T-helper 1 cell treated with Interleukin-12 subunit alpha and Interleukin-12 subunit beta and Interleukin-4 antibody, amounts not matched to agents 30 μg/mL and 1 μg/mL, for 36 hours (primary cell): ENCODE results near the gene CCSER1.
"Not testable (repeated sequence)": the region's sequence is repeated elsewhere in the genome, so short reads cannot be mapped to it uniquely, and the experiment has no call there.

Source experiments
- H3K27ac Mint-ChIP-seq: one replicate; pipeline ENCODE4 v1.8.0; 2021; ENCODE audit warnings: mild to moderate bottlenecking, mixed read lengths
- H3K27me3 Mint-ChIP-seq: one replicate; pipeline ENCODE4 v1.8.0; 2021; ENCODE audit warnings: low read depth, mixed read lengths
- H3K36me3 Mint-ChIP-seq: one replicate; pipeline ENCODE4 v1.8.0; 2021; ENCODE audit warnings: low read depth, mixed read lengths
- H3K4me1 Mint-ChIP-seq: one replicate; pipeline ENCODE4 v1.8.0; 2021; ENCODE audit warnings: low read depth, mixed read lengths
- H3K4me3 Mint-ChIP-seq: one replicate; pipeline ENCODE4 v1.8.0; 2021; ENCODE audit warnings: mild to moderate bottlenecking, moderate library complexity, mixed read lengths
- H3K9me3 Mint-ChIP-seq: one replicate; pipeline ENCODE4 v1.8.0; 2021; ENCODE audit warnings: mixed read lengths

Gene CCSER1

DNA sequence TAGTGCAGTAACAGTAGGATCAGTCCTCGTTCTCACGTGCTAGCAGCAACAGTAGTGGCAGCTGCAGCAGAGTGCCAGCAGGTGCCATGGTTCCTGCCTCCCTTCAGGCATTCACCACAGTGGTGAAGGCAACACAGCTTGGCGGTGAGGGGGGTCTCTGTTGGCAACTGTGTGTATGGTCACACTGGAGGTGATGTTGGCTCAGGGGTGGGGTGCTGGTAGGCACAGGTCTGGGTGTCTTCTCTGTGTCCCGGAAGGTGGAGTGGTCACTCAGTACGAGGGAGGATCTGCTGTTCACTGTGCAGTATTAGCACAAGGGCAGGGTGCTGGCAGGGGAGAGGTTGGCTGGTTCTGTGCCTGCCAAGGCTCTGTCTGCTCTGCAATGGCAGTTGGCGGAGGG lies 671.8 kb downstream of the CCSER1 start:
- H3K9me3 Mint-ChIP-seq = peaks cover 28% of the 10 kb centered on the region
- no peaks in the 10 kb centered on the region for H3K4me1 Mint-ChIP-seq
- no peak overlapping the region for H3K27ac Mint-ChIP-seq
- no peak overlapping the region for H3K4me3 Mint-ChIP-seq
- no peaks in the 10 kb centered on the region for H3K27me3 Mint-ChIP-seq
- no peaks in the 10 kb centered on the region for H3K36me3 Mint-ChIP-seq

DNA sequence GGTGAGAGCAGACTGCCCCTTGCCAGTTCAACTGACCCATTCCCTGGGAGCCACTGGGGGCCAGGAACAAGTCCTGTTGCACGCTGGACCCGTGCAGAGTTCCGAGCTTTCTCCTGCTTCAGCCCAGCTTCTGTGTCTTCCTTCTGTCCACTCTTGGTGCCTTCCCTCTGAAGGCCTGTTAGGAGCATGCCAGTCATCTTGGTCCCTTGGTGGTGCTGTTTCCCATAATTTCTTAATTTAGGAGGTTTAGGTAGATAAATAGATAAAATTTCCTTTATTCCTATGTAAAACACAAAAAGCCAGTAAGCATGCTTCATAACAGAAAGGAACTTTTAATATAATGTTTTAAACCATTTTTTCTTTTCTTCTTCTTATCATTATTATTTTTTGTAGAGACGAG lies 672.7 kb downstream of the CCSER1 start:
- H3K27ac Mint-ChIP-seq = no peak overlapping the region
- no peak overlapping the region for H3K4me3 Mint-ChIP-seq
- no peaks in the 10 kb centered on the region for H3K36me3 Mint-ChIP-seq
- H3K9me3 Mint-ChIP-seq = peaks cover 28% of the 10 kb centered on the region
- H3K4me1 Mint-ChIP-seq = no peaks in the 10 kb centered on the region
- H3K27me3 Mint-ChIP-seq = no peaks in the 10 kb centered on the region

DNA sequence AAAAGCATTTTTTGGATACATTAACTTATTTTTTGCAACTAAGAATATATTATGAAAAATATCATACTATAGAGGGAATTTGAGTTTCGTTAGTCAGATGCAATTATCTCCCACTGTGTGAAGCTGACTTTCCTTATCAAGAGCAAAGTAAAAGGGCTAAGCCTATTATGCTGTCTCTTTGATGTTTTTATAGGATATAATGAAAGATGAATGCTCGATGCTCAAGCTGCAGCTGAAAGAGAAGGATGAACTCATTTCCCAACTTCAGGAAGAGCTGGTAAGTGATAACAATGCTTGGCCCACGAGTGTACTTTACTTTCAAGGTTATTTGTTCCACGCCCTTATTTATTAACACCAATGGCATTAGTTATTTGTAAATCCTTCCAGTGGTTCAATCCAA lies 688.4 kb downstream of the CCSER1 start:
- no peaks in the 10 kb centered on the region for H3K4me1 Mint-ChIP-seq
- no peak overlapping the region for H3K4me3 Mint-ChIP-seq
- H3K27me3 Mint-ChIP-seq = no peaks in the 10 kb centered on the region
- no peak overlapping the region for H3K27ac Mint-ChIP-seq
- peaks cover 27% of the 10 kb centered on the region for H3K9me3 Mint-ChIP-seq
- H3K36me3 Mint-ChIP-seq = no peaks in the 10 kb centered on the region

DNA sequence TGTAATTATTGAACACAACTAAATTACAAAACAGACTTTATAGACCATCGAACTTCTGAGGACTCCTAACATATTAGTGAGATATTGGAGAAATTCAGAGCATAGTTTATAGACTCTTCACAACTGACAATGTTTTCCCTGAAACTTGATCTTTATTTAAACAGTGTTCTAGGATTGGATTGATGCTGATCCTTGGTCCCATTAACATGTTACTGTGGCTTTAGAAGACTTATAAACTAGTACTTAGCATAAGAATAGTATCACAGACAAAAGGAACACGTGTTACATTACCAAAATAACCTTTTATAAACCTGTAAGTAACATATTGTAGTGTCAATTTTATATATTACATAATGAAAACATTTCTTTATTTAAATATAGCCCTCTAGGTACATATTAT lies 689.6 kb downstream of the CCSER1 start:
- Mint-ChIP-seq H3K4me3 (no peak overlapping the region), H3K36me3 (no peaks in the 10 kb centered on the region), H3K9me3 (peaks cover 20% of the 10 kb centered on the region), H3K4me1 (no peaks in the 10 kb centered on the region), H3K27ac (no peak overlapping the region), H3K27me3 (no peaks in the 10 kb centered on the region)

DNA sequence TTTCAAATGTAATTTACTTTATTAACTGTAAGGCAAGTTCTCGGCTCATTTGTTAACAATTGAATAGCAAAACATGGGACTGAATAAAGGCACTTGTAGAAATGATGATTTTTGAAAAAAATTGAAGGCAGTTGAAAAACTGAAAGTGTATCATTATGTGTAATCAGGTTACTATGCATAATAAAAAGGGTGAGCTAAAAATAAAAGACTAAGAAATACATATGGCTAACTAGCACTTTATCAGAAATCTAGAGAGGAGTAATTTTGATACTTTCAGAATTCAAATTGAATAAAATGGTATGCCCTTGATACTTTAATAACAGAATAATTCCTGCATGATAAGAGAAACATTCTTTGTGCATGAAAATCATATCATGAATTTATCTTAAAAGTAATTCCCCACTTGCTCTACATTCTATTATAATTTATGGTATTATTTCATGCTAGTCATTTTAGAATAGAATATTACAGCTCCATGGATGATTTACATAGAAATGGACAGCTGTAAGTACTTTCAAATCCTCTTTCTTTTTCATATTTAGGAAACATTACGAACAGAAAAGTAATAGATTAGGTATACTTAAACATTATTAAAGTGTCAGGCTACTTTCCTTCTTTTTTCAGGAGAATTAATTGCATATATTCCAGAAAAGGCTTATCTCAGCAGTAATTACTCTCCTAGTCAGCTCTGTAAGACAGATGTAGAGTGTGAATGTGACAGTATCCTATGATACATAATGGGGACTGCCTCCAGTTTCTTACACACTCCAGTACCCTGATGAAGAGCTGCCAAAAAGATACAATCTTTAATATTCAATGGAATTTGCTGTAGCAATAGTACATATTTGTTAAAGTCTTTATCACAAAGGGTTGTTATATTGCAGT lies 697.3 kb downstream of the CCSER1 start:
- Mint-ChIP-seq H3K4me3 (no peak overlapping the region), H3K4me1 (no peaks in the 10 kb centered on the region), H3K27me3 (no peaks in the 10 kb centered on the region), H3K27ac (no peak overlapping the region), H3K36me3 (no peaks in the 10 kb centered on the region), H3K9me3 (no peaks in the 10 kb centered on the region)

DNA sequence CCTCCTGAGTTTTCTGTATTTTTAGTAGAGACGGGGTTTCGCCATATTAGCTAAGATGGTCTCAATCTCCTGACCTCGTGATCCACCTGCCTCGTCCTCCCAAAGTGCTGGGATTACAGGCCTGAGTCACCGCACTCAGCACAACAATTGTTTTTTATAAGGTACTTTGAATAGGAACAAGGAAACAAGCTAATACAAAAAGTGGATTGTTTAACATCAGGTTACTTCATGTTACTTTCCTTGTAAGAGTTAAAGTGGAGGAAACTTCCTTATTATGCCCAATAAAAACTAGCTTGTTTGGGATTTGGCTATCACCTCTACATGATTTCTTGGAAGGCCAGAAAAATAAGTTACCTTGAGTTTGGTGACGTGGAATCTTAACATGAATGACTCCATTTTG lies 698.7 kb downstream of the CCSER1 start:
- Mint-ChIP-seq H3K9me3 (no peaks in the 10 kb centered on the region), H3K27ac (no peak overlapping the region), H3K4me1 (no peaks in the 10 kb centered on the region), H3K36me3 (no peaks in the 10 kb centered on the region), H3K27me3 (no peaks in the 10 kb centered on the region), H3K4me3 (no peak overlapping the region)

DNA sequence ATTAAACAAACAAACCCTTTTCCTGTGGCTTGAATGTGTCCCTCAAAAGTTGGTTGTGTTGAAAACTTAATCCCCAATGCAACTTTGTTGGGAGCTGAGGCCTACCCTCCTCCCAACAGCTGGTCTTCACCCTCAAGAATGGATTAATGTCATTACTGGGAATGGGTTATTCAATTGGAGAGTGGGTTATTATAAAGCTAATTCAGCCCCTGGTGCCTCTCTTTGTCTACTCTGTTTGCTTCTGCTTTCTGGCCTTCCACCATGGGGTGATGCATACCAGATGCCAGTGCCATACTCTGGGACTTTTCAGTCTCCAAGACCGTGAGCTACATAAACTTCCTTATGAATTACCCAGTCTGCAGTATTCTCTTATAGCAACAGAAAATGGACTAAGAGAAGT lies 706.5 kb downstream of the CCSER1 start:
- Mint-ChIP-seq H3K4me1 (no peaks in the 10 kb centered on the region), H3K27me3 (no peaks in the 10 kb centered on the region), H3K27ac (no peak overlapping the region), H3K4me3 (no peak overlapping the region), H3K36me3 (no peaks in the 10 kb centered on the region), H3K9me3 (no peaks in the 10 kb centered on the region)

DNA sequence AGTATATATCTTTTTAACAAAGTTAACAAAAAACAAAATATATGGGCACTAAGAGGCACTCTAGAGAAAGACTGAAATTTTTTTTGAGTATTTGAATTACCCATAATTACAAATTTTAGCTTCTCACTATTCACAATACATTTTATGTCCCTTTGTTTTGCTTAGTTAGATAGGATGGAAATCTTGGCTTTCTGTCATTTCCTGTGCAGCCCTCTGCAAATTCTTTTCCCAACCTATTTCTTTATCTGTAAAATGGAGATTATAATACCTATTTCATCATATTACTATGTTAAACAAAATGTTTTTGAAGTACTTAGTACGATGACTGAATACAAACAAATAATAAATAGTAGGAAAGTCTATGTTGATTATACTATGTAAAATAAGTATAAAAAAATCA lies 710.0 kb downstream of the CCSER1 start:
- Mint-ChIP-seq H3K27ac (no peak overlapping the region), H3K9me3 (no peaks in the 10 kb centered on the region), H3K27me3 (no peaks in the 10 kb centered on the region), H3K4me3 (no peak overlapping the region), H3K4me1 (no peaks in the 10 kb centered on the region), H3K36me3 (no peaks in the 10 kb centered on the region)

DNA sequence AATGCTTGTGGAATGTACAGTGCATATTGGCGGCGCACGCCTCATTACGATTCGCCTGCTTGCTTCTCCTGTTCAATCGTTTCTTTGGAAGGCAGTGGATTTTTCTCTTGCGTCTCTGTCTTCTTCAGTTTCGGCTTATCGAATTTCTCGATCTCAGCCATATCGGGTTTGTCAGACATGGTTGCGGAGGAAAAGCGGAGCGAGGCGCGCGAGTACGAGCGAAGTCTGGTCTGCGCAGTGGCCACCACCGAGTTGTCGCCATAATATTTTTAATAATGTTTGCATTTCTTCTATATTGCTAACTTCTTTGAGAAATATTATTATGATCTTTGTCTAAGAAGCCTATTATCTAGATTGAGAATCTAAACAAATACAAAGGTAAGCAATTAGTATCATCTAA lies 711.7 kb downstream of the CCSER1 start:
- not testable (repeated sequence) for H3K27me3 Mint-ChIP-seq, H3K27ac Mint-ChIP-seq, H3K36me3 Mint-ChIP-seq, H3K4me1 Mint-ChIP-seq, H3K4me3 Mint-ChIP-seq, H3K9me3 Mint-ChIP-seq

DNA sequence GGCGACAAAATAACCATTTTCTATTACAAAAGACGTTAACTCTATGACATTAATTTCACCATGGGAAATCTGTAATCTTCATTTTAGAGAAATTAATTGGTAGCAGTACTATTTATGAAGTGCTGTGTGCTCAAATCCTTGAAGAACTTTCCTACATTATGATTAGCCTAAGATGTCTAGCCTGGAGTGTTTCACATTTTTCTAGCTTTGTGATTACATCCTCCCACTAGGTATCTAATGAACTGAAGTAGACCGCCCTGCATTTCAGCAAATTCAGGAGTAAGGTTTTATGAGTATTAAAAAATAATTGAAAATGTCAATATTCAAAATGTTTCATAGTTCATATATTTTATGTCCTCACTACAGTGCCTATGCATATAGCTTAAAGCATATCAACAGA lies 713.1 kb downstream of the CCSER1 start:
- Mint-ChIP-seq H3K27me3 (no peaks in the 10 kb centered on the region), H3K27ac (no peak overlapping the region), H3K36me3 (no peaks in the 10 kb centered on the region), H3K4me1 (no peaks in the 10 kb centered on the region), H3K9me3 (no peaks in the 10 kb centered on the region), H3K4me3 (no peak overlapping the region)

DNA sequence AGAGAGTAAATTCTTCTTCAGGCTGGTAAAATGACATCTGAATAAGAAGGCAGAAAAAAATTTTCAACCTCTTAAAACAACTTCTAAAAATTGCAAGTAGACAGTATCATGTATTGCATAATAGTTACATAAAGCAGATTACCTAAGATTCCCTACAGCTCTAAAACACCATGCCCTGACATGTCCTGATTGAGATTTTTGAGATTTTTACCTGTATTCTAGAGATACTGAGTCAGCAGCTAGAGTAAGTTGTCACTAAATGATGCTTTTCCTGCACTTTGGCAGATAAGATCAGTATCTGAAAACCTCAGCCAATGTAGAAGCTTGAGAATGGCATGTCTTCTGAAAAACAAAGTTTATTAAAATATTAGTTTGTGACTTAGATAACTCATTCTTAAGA lies 713.6 kb downstream of the CCSER1 start:
- Mint-ChIP-seq H3K9me3 (no peaks in the 10 kb centered on the region), H3K36me3 (no peaks in the 10 kb centered on the region), H3K4me1 (no peaks in the 10 kb centered on the region), H3K4me3 (no peak overlapping the region), H3K27me3 (no peaks in the 10 kb centered on the region), H3K27ac (no peak overlapping the region)

DNA sequence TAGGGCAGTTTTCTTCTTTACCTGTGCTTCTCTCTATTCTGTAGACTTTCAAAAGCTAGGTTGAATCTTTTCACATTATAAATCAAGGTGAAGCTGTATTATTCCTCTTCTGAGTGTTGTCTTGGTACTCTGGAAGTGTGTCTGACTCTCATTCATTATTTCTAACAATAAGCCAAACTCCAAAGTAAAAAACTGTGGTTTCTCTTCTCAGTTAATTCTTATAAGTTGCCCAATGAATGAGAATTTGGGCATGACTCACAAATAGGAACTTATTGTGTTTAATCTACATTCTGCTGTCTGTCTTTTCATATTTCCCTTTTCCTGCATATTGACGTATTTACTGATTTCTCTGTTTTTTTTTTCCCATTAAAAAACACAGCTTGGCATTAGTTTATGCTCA lies 714.5 kb downstream of the CCSER1 start:
- Mint-ChIP-seq H3K27me3 (no peaks in the 10 kb centered on the region), H3K27ac (no peak overlapping the region), H3K9me3 (no peaks in the 10 kb centered on the region), H3K4me3 (no peak overlapping the region), H3K4me1 (no peaks in the 10 kb centered on the region), H3K36me3 (no peaks in the 10 kb centered on the region)

DNA sequence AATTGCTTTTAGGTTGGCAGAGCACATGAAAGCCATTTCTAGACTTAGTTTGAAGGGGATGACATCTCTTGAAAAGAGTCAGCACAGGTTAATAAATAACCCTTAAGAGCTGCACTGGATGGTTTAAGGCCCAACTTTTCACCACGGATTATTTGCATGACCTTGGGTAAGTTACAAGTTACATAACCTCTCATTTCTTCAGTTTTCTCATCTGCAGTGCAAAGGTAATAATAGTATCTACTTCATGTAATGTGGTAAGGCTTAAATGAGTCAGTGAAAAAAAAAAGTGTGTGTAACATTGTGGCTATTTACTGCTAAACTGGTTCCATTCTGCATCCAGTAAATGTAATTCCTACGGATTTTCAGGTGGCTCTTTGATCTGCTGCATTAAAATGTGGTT lies 715.8 kb downstream of the CCSER1 start:
- Mint-ChIP-seq H3K4me1 (no peaks in the 10 kb centered on the region), H3K36me3 (no peaks in the 10 kb centered on the region)

DNA sequence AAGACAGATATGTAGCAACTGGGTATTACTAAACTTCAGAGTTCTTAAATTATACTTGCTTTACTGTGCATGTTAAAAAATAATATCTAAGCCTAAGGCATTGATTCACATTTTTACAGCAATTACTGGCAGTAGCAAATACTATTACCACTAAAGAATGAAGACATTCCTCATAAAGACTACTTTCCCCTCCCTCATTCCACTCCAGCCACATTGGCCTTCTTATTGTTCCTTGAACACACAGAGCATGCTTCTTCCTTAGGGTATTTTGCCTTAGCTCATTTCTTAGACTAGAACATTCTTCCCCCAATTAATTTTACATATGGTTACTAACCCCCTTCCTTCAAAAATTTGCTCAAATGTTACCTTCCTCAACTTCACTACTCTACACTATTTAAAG lies 717.0 kb downstream of the CCSER1 start:
- Mint-ChIP-seq H3K36me3 (no peaks in the 10 kb centered on the region), H3K4me1 (no peaks in the 10 kb centered on the region), H3K27ac (no peak overlapping the region), H3K9me3 (peaks cover 3% of the 10 kb centered on the region), H3K4me3 (no peak overlapping the region), H3K27me3 (no peaks in the 10 kb centered on the region)

More for the DNA sequence above, 715.8 kb downstream of the CCSER1 start:
- peaks cover 2% of the 10 kb centered on the region for H3K9me3 Mint-ChIP-seq
- no peak overlapping the region for H3K4me3 Mint-ChIP-seq
- H3K27ac Mint-ChIP-seq = no peak overlapping the region
- H3K27me3 Mint-ChIP-seq = no peaks in the 10 kb centered on the region

DNA sequence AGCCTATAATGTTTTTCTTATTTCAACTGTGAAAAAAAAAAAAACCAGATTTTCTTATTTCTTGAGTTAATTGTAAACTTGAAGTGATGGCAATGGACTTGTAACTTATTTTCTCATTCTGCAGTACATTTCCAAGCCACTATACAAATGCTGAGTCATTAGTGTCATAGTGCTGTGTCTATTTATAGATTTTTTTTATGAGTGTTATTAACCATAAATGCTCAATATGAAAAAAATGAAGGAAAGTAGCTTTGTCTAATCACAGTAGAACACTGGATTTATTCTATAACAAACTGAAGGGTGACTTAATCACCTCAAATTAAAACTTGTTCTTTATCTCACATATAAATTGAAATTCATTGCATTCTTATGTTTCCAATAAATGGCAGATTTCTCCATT lies 718.6 kb downstream of the CCSER1 start:
- Mint-ChIP-seq H3K9me3 (peaks cover 3% of the 10 kb centered on the region), H3K4me3 (no peak overlapping the region), H3K27ac (no peak overlapping the region), H3K27me3 (no peaks in the 10 kb centered on the region), H3K36me3 (no peaks in the 10 kb centered on the region), H3K4me1 (no peaks in the 10 kb centered on the region)

DNA sequence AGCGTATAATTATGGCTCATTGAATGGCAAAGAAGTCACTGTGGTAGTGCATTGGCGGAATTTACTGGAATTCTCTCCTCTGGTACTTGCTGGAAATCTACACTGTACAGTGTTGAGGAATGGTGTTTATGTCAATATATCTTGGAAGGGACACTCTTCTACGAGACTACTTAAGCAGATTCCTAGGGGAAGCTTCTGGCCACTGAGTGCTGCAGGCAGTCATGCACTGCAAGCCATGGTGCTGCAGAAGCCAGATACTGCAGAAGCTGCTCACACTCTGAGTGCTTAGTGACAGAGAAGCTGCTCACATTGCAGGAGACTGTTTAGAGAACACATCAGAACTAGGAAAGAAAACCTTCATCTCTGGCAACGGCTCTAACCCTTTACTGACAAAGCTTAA lies 725.0 kb downstream of the CCSER1 start:
- peaks cover 7% of the 10 kb centered on the region for H3K9me3 Mint-ChIP-seq
- H3K36me3 Mint-ChIP-seq = no peaks in the 10 kb centered on the region
- H3K27me3 Mint-ChIP-seq = no peaks in the 10 kb centered on the region
- no peak overlapping the region for H3K4me3 Mint-ChIP-seq
- no peak overlapping the region for H3K27ac Mint-ChIP-seq
- H3K4me1 Mint-ChIP-seq = no peaks in the 10 kb centered on the region
